HG03457 (cell line): ENCODE measurements around the gene NBAS.
"Not testable (repeated sequence)": the region's sequence is repeated elsewhere in the genome, so short reads cannot be mapped to it uniquely, and the experiment has no call there.

Experiments
- ATAC-seq: cut with Tn5 transposase; IDR thresholded peaks from one replicate; pipeline ENCODE4 v1.9.1; 2021; ENCODE audit warnings: moderate number of reproducible peaks; ENCODE audit not compliant: unreplicated experiment

NBAS gene

DNA sequence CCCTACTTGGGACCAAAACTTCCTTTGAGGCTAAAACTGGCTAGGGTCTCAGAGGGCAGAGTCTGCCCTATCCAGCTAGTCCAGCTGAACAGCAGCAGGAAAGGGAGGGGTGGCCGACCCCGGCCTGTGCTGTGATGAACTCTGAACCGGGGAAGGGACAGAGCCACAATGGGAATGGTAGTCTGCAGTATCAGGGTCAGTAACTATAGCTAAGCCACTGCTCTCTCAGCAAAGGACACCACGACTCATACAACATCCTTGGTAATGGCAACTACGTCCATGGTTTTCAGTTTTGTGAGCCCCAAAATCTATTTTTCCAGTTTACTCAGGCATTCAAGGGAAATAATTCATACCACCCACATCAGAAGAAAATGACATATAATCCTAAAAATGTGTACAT is 75.2 kb downstream of the NBAS start:
- no peak for ATAC-seq

DNA sequence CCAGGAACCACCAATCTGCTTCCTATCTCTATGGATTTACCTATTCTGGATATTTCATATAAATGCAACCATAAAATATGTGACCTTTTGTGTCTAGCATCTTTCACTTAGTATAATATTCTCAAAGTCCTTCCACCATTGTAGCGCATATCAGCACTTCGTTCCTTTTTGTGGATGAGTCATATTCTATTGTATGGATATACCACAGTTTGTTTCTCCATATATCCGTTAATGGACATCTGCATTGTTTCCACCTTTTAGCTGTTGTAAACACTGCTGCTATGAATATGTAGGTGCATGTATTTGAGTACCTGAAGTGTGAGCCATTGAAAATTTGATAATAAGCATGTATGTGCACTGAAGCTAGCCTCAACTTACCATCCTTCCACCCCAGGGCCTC is 80.1 kb downstream of the NBAS start:
- ATAC-seq = no peak

DNA sequence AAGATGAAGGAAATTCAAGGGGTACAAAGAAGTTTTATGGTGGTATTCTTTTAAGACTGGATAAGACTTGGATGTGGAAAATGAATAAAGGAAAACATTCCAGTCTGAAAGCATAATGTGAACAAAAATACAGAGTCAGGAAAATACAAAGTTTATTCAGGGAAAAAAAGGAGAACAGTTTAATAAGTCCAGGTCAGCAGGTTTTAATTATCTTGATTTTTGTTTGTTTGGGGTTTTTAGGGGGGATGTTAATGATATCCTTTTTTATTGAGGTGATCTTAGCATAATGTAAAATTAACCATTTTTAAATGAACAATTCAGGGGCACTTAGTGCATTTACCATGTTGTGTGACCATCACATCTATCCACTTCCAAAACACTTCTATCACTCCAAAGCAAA is 80.6 kb downstream of the NBAS start:
- no peak for ATAC-seq

DNA sequence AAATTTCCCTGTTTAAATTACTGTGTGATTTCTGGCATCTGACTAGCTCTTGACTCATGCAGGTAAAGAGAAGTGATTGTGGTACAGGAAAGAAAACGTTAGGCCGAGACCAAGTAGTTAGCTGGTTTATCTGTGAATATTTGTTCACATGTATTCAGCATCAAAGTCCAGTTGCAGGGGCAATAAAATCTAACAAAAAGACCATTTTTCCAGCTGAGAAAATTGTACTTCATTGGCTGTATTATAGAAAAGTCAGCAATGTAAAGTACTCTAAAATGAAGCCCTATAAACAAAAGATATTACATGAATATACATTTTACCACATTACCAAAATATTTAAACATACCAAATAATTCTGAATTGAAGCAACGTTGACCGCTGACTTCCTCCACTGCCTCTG is 88.3 kb downstream of the NBAS start:
- no peak for ATAC-seq

DNA sequence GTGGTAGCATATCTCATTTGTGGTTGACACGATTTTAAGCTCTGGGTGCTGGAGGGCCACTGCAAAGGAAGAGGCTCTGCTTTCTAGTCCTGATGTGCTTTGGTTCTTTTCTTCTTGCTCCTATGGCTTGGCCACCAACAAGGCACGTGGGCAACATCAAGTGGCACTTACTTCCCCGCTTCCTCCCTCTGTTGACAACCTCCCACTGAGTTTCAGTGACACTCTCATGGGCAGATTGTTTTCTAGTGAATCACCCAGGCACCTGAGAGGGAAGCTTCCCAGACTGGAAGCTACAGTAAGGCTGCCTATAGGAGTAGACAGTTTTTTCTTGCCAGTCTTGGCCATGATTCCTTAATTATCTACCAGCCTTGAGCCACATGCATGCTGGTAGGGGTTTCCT is 89.0 kb downstream of the NBAS start:
- no peak for ATAC-seq

DNA sequence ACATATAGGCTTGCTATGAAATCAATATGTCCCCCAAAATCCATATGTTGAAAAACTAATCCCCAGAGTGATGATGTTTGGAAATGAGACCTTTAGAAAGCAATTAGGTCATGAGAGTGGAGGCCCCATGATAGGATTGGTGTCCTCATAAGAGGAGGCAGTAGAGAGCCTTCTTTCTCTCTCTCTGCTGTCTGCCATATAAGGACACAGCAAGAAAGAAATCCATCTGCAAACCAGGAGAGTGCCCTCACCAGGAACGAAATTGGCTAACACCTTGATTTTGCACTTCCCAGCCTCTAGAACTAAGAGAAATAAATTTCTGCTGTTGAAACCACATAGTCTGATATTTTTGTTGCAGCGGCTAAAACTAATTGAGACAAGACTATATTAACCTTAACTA is 89.5 kb downstream of the NBAS start:
- no peak for ATAC-seq

DNA sequence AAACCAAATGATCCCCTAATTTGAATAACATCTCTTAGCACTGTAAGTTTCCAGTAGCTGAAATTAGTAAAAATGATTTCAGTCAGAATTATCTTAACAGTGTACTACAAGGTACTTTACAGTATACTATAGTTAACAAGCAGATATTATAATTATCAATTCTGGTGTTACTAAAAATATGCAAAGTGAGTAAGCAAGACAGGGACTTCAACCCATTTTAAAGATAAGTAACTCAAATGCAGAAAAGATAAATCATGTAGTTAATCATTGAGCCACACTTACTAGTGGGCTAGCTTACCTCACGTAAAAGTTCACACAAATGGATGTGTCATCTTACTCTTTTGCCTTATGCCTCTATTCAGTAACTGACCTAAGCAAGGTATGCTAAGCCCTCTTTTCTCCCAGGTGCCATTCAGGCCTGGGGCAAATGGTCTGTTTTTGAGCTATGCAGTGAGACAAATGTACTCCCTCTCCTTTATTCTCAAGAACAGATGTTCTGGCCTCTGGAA is 101.0 kb downstream of the NBAS start:
- ATAC-seq = no peak

DNA sequence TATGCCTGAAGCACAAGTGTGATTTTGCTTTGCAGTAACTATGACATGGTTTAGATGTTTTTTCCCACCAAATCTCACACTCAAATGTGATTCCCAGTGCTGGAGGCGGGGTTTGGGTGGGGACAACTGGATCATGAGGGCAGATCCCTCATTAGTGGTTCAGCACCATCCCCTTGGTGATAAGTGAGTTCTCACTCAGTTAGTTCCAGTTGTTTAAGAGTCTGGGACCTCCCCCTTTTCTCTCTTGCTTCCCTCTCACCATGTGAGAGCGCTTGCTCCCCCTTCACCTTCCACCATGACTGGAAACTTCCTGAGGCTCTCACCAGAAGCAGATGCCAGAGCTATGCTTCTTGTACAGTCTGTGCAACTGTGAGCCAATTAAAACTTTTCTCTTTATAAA is 102.9 kb downstream of the NBAS start:
- ATAC-seq = no peak

DNA sequence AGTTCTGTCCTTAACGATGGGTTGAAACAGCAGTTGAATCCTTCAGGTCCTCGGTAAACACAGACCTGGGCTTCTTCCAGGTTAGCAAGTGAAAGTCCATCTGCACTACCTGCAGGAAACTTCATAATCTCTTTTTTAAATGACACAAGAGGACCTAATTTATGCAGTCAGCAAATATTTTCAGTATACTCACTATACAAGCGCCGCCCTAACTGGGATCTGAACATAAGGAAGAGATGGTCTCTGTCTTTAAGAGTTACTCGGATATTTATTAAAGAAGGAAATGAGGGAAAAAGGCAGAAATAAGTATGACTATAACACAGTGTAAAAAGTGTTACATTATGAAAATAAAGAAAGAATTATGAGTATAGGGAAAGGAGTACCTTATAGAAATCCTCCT is 103.3 kb downstream of the NBAS start:
- no peak for ATAC-seq

DNA sequence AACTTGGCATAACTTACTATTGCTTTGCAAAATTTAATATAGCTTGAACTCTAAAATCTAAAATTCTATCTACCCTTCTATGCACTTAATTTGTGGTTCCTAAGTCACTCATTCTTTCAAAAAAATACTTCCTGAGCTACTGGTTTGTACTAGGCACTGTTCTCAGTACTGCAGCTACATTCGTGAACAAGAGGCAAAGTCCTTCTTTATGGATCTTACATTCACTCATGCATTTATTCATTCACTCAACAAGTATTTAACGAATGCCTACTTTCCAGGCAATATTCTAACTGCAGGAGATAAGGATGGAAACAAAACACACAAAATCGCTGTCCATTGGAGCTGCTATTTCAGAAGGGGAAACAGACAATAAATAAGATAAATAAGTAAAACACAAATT is 104.8 kb downstream of the NBAS start:
- ATAC-seq = no peak

DNA sequence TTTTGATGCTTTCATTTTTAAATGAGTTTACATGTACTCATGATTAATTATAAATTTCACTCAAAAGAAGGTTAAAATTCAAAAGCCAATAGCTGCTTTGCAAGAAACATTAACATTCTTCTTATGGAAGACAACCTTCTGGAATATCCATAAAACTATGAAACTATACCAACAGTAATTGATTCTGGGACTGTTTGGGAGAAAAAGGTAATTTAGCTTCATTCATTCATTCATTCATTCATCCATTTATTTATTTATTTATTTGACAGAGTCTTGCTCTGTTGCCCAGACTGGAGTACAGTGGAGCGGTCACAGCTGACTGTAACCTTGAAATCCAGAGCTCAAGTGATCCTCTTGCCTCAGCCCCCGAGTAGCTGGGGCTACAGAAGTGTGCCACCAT is 110.3 kb downstream of the NBAS start:
- ATAC-seq = no peak

DNA sequence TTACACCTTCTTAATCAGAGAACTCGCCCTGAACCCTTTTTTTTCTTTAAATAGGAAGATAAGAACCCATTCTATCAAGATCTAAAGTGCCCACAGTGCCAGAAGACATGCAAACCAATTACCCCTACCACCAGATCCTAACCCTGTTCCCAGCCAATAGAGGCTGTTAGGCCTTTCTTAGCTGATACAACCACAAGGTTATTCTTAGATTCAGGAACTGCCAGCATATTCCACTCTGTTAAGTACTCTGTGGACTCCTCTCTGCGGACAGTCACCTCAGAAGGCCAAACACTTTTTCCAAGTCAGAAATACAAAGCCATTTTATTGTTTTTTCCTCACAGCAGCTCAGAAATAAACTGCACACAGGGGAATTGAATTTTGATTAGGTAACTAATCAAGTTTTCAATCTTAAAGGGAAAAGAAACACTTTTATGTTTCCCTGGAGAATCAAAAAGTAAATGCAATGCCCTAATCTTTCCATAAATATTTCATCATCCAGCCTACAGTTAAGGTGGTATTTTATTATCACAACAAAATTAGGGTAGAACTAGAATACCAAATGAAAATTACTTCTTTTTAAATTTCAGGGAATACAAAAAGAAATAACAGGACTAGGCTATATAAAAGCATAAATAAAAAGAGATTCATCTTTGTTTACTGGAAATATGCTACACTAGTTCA is 111.4 kb downstream of the NBAS start:
- ATAC-seq = no peak

DNA sequence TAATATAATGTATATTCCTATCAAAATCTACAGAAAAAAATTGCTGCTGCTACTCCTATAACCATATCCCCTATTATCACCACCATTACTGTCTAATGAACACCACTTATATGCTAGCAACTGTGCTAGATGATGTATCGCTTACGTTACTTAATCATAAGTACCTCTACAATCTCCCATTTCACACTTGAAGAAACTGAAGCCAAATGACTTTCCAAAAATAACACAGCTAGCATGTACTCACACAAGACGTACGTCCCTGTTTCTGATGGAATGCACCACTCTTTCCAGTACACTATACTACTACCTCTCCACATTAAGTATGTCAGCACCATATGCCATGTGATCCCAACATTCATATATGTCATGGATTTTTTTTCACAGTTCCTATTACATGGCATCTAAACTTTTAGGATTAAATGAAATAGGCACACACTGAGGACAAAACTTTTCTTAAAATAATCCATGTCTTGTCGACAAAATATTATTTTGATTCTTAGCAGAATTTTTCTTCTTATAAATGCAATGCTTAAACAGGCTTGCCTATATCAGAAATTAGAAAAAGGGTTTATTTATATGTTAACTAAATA is 112.8 kb downstream of the NBAS start:
- ATAC-seq = no peak

DNA sequence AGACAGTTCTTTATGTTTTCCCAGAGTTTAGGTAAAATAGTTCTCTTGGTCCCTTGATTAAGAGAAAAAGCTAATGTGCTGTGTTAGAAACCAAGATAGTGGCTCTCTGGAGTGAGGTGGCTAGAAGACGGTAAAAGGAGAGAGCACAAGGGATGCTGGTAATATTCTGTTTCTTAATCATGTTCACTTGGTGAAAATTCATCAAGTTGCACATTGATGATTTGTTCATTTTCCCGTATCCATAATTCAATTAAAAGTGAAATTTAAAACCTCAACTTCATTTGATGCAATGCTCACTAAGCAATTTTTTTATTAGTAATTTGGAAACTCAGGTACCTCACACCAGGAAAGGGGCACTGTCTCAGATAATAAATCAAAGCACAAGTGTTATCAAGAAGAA is 113.8 kb downstream of the NBAS start:
- ATAC-seq = no peak

DNA sequence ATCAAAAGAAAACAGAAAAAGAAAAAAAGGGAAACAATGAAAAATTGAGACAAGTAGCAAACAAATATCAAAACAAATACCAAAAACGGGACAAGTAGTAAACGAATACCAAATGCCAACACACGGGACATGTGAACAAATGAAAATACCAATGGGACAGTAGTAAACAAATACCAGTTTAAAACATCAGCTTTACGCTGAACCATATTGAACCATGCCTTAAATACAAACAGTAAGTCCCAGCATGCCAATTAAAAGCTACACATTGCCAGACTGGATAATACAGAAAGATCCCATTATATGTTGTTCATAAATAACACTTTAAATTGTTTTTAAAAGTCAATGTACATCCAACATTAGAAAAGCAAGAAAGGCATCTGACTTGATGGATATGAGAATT is 114.2 kb downstream of the NBAS start:
- ATAC-seq = no peak

DNA sequence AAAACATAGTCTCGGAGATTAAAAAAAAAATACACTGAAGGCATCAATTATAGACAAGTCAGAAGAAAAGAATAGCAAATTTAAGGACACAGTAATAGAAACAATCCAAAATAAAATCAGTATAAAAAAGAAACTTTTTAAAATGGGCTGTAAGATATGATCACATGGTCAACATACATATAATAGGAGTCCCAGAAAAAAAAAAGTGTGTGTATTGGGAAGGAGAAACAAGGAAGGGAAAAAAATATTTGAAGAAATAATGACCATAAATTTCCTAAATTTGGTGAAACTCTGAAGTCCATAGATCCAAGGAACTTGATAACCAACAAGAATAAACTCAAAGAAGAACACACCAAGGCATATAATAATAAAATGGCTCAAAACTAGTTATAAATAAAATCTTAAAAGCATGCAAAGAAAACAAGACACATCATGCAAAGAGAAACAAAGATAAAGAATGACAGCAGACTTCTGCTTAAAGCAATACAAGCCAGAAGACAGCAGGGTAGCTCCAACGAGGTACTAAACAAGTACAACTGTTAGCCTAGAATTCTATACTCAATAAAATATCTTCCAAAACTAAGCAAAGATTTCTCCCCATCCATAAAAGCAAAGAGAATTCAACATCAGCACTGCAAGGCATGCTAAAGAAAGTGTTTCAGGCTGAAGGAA is 115.1 kb downstream of the NBAS start:
- ATAC-seq = no peak

DNA sequence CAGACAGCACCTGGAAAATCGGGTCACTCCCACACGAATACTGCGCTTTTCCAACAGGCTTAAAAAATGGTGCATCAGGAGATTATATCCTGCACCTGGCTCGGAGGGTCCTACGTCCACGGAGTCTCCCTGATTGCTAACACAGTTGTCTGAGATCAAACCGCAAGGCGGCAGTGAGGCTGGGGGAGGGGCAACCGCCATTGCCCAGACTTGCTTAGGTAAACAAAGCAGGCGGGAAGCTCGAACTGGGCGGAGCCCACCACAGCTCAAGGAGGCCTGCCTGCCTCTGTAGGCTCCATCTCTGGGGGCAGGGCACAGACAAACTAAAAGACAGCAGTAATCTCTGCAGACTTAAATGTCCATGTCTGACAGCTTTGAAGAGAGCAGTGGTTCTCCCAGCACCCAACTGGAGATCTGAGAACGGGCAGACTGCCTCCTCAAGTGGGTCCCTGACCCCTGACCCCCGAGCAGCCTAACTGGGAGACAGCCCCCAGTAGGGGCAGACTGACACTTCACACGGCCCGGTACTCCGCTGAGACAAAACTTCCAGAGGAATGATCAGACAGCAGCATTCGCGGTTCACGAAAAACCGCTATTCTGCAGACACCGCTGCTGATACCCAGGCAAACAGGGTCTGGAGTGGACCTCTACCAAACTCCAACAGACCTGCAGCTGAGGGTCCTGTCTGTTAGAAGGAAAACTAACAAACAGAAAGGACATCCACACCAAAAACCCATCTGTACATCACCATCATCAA is 121.2 kb downstream of the NBAS start:
- not testable (repeated sequence) for ATAC-seq

DNA sequence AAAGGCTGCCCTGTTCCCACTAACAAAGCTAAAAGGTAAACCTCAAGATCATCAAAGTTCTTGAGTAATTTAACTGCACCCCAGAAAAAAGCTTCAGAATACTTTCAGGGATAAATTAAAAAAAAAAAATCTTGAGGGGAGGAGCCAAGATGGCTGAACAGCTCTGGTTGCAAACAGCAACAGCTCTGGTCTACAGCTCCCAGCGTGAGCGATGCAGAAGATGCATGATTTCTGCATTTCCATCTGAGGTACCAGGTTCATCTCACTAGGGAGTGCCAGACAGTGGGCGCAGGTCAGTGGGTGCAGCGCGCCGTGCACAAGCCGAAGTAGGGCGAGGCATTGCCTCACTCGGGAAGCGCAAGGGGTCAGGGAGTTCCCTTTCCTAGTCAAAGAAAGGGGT is 121.8 kb downstream of the NBAS start:
- not testable (repeated sequence) for ATAC-seq

DNA sequence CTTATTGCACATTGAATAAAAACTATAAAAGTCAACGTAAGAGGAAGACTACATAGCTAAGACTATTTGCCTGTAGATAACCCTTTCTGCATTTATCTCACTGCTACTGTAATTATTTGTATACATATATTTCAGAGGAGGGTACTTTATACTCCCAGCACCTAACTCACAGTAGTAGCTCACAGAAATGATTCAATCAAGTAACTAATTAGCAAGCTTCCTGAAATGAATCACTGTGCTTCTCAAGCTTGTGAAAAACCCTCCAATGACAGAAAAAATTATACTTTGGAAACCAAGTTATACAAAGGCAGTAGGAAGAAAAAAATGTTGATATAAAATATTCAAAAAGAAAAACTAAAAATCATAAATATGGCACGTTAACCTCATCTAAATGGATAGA is 124.9 kb downstream of the NBAS start:
- ATAC-seq = no peak

DNA sequence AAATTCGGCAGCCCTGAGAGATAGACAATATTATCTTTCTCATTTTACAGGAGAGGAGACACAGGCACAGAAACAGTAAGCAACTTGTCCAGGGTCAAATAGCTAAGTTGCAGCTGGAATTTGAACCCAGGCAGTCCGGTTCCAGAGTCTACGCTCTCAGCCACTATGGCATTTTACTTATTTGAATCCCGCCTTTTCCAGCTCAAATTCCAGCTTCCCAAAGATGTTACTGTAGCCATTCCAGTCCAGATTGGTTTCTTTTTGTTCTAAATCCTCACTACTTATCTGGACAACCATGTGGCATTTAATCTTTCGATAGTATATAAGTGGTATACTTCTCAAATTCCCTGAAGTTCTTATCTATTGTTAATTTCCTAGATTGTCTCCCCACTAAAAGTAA is 125.7 kb downstream of the NBAS start:
- no peak for ATAC-seq

DNA sequence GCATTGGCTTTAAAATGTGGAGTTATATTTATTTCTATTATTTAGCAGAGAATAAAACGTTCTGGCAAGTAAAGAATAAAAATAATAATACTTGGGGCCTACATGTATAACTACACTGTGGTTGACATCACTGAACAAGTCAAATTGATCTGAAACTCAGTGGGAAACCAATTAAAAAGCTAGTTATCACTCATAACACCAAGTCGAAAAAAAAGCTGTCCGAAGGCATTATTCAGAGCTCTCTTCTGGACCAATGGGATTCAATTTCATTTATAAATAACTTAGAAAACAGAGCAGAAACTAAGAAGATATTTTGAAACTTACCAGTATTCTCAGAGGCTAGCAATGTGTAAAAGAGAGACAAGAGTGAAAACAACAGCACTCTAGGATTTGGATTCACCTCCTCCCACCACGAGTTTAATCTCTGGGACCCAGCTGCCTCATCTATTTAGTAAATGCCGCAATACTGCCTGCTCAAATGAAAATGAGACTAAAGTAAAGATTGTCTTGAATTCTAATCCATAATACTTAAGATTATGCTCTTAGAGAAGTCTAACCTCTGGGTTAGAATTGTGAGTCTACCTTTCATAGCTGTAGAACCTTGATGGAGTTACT is 128.4 kb downstream of the NBAS start:
- no peak for ATAC-seq
